ENCODE measurements around the gene MAGI2.

DNA sequence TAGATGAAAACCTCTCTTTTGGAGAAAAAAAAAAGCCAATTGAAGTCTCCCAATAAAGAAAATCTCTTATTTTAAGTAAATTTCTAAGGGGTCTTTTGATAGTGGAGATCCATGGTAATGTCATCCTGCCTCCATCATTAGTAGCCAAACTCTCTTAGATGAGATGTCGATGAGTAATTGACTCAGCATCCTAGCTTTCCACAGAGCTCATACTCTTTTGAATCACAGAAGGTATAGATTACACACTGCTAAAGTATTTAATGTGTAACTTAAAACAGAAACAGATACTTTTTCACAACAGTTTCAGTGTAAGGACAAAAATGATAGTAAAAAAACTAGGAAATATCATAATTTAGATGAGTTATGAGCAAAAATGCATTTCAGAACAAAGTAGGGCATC, 19.4 kb downstream of the MAGI2 start:
- TF ChIP-seq, protein P1, sequence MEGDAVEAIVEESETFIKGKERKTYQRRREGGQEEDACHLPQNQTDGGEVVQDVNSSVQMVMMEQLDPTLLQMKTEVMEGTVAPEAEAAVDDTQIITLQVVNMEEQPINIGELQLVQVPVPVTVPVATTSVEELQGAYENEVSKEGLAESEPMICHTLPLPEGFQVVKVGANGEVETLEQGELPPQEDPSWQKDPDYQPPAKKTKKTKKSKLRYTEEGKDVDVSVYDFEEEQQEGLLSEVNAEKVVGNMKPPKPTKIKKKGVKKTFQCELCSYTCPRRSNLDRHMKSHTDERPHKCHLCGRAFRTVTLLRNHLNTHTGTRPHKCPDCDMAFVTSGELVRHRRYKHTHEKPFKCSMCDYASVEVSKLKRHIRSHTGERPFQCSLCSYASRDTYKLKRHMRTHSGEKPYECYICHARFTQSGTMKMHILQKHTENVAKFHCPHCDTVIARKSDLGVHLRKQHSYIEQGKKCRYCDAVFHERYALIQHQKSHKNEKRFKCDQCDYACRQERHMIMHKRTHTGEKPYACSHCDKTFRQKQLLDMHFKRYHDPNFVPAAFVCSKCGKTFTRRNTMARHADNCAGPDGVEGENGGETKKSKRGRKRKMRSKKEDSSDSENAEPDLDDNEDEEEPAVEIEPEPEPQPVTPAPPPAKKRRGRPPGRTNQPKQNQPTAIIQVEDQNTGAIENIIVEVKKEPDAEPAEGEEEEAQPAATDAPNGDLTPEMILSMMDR (conservative IDR thresholded peaks at IDR 0.05; ENCODE audit: low read length), result no peak
- no peak for TF ChIP-seq EZH2phosphoT487 (IDR thresholded peaks at IDR 0.05; ENCODE audit: borderline replicate concordance, low read depth, low read length)
